AG04449 (cell line): Measurements from ENCODE around the gene WIPF1.

Experiments used
- CTCF ChIA-PET: fragments of 350-600 bp; formaldehyde crosslinking; extraction: SDS; loops from one replicate; lab custom pipeline; 2021; ENCODE audit warnings: antibody characterized with exemption; lab: Yijun Ruan, JAX
- POLR2A ChIA-PET: fragments of 400-600, 350-600 bp; formaldehyde crosslinking; extraction: SDS; loops from one replicate; lab custom pipeline; 2020; ENCODE audit warnings: antibody characterized with exemption, inconsistent platforms; lab: Yijun Ruan, JAX
- DNase-seq: peaks from one replicate; pipeline ENCODE4 v3.0.0-alpha.2; 2010; ENCODE audit warnings: low read depth, low spot score
- H3K4me3 ChIP-seq: 2 replicates; pipeline ENCODE4 v1.5.1; 2011; ENCODE audit warnings: low read depth, mild to moderate bottlenecking, control low read depth, low read length
- TF ChIP-seq, protein P1 (sequence below): IDR thresholded peaks from one replicate; pipeline ENCODE4 v1.5.1; 2011; ENCODE audit warnings: mild to moderate bottlenecking, moderate library complexity, low read length, control low read depth, inconsistent platforms; ENCODE audit not compliant: insufficient read depth; ENCODE audit errors: missing control alignments

The WIPF1 gene

DNA sequence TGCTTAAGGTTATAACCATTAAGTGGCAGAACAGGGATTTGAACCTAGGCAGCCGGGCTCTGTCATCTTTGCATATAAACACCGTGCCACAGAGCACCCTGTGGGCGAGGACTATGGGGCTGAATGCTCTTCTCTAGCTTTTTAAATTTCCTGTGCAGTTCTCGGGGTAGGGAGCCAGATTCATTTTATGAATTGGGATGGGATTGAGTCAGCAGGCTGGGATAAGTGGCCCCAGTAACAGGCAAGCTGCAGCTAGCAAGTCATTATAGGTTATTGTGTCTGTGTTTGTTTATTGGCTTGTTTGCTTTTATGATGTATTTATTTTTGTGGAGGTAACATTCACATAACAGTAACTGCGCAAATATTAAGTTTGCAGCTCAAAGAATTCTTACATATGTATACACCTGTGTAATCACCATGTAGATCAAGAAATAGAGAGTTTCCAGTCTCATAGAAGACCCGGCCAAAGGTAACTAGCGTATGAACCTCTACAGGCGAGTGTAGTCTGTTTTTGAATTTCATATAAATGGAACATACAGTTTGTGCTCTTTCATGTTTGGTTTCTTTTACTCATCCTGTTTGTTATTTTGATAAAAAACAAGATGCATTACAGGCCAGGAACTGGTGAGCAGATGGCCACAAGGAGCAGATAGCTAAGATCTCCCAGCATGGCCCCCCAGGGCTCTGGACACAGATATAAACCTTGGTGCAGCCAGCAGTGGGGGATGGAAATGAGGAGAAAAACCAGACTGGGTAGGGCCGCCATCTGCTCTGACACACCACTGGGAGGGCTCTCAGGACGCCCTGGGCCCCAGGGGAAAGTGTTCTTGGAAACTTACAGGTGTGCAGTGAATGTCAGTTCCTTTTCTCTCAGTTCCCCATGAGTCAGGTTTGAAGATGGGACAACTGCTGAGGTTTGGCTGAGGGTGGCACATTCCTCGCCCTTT is 61.6 kb downstream of the WIPF1 start:
- TF ChIP-seq, protein P1, sequence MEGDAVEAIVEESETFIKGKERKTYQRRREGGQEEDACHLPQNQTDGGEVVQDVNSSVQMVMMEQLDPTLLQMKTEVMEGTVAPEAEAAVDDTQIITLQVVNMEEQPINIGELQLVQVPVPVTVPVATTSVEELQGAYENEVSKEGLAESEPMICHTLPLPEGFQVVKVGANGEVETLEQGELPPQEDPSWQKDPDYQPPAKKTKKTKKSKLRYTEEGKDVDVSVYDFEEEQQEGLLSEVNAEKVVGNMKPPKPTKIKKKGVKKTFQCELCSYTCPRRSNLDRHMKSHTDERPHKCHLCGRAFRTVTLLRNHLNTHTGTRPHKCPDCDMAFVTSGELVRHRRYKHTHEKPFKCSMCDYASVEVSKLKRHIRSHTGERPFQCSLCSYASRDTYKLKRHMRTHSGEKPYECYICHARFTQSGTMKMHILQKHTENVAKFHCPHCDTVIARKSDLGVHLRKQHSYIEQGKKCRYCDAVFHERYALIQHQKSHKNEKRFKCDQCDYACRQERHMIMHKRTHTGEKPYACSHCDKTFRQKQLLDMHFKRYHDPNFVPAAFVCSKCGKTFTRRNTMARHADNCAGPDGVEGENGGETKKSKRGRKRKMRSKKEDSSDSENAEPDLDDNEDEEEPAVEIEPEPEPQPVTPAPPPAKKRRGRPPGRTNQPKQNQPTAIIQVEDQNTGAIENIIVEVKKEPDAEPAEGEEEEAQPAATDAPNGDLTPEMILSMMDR, result no peak
- POLR2A ChIA-PET, result no interaction called here
- no peak overlapping the region for H3K4me3 ChIP-seq
- DNase-seq, result no peak
- CTCF ChIA-PET, result interaction anchor here (1.2 to 3.2 kb wide), 4 partner anchors 11 to 15 kb away, joined by 3 to 19 read pairs (median 4); no protein-coding TSS in a partner anchor

DNA sequence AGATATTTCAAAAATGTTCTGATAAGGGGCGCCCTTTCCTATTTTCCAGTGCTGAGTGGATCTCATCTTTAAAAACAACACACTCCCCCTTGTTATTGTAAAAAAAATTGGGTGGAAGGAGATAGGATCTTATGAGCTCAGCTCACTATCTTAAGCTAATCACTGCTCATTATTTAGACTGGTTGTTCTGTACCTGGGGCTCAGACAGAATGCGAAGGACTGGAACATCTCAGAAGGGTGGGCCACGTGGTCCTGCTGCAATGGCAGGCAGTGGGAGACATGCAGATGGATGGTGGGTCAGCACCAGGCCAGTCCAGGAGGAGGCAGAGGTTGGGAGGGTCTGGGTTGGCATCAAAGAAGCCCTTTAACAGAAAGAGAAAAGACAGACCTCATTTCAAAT is 62.5 kb downstream of the WIPF1 start:
- TF ChIP-seq, protein P1, result no peak
- DNase-seq, result no peak
- POLR2A ChIA-PET, result no interaction called here
- no peak overlapping the region for H3K4me3 ChIP-seq
- CTCF ChIA-PET, result interaction anchor here (1.2 to 3.2 kb wide), 4 partner anchors 12 to 74 kb away, joined by 3 to 19 read pairs (median 4); no protein-coding TSS in a partner anchor

DNA sequence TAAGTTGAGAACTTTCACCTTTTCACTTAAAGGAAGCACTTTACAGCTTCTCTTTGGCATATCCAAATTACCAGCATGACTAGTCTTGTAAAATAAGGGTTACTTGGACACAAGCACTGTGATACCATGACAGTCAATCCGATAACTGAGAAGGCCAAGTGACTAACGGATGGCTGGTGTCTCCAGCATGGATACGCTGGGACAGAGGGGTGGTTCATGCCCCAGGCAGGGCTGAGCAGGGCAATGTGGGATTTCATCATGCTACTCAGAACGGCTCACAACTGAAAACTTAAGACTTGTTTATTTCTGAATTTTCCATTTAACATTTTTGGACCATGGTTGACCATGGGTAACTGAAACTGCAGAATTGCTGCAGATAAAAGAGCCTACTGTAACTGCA is 67.7 kb downstream of the WIPF1 start:
- ChIA-PET CTCF (no interaction called here), POLR2A (no interaction called here)
- TF ChIP-seq, protein P1, result no peak
- no peak overlapping the region for H3K4me3 ChIP-seq
- DNase-seq, result no peak

DNA sequence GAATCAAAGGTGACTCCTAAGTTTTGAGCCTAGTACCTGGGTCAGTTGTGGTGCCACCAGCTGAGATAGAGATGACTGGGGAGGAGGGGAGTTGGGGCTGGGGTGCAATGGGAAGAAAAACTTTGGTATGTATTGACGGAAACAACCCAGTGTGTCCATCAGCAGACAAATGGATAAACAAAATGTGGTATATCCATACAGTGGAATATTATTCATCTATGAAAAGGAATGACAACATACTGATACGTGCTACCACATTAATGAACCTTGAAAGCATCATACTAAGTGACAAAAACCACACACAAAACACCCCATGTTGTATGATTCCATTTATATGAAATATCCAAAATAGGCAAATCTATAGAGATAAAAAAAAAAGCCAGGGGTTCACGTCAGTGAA is 69.6 kb downstream of the WIPF1 start:
- POLR2A ChIA-PET, result no interaction called here
- CTCF ChIA-PET, result no interaction called here
- TF ChIP-seq, protein P1, result no peak
- DNase-seq, result no peak
- H3K4me3 ChIP-seq, result no peak overlapping the region

DNA sequence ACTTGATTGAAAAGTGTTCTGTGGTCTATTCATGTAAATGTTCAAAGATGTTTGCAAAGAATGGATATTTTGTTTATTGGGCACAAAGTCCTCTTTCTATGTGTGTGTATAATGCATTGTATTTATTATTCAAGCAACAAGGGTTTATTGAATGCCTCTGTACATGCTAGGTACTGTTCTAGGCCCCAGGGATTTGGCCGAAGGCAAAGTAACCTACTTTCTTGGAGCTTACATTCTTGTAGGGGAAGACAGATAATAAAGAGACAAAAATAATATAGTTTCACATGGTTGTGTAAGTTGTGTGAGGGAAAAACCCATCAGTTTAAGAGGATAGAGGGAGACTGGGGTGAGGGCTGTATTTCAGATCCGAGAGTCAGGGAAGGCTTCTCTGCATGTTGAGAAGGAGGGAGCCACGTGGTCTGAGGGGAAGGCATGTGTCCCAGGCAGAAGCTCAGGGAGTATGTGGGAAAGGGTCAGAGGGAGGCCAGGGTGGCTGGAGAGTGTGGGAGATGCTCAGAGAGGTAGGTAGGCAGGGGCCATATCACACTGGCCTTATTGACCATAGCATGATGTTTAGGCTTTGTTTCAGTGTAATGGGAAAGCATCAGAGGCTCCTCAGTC is 70.4 kb downstream of the WIPF1 start:
- no peak overlapping the region for H3K4me3 ChIP-seq
- no peak for DNase-seq
- ChIA-PET CTCF (no interaction called here), POLR2A (no interaction called here)
- TF ChIP-seq, protein P1, result no peak

DNA sequence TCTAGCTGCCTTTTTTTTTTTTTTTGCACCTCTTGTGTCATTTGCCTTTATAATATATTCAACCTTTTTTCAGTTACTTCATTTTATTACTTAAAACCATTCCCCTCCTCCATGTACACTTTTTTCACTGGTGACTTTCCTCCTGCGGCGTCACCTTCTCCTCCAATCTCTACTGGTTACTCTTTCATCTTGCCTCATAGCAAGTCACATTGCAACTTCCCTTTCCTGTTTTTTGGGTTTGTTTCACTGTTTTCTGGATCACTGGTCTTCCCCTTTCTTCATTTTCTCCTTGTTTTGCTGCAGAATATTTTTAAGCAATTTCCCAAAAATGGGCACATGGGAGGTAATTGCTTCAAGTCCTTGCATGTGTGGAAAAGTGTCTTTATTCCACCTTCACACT is 73.1 kb downstream of the WIPF1 start:
- TF ChIP-seq, protein P1, result no peak
- DNase-seq, result no peak
- H3K4me3 ChIP-seq, result no peak overlapping the region
- POLR2A ChIA-PET, result no interaction called here
- CTCF ChIA-PET, result interaction anchor here (1.5 to 10.2 kb wide), 2 partner anchors 22 to 64 kb away, joined by 3 to 101 read pairs; no protein-coding TSS in a partner anchor
